H1 (cell line): ENCODE data around the gene MTARC2. TPM values are rescaled to one million over a fixed set of nuclear protein-coding genes. Genes with fewer than 3 reads are reported as not detected.

Experiments used
- ATF3 ChIP-seq: IDR thresholded peaks from 2 replicates; pipeline ENCODE4 v1.6.1; 2011; ENCODE audit warnings: low read depth, mild to moderate bottlenecking, low read length; ENCODE audit not compliant: insufficient read depth
- BCL11A ChIP-seq, 2 experiments: IDR thresholded peaks; one replicate each; pipeline ENCODE4 v1.6.1; 2011; ENCODE audit warnings: low read depth in 2 of 2, low read length in 2 of 2, mild to moderate bottlenecking in 2 of 2
- CREB1 ChIP-seq: IDR thresholded peaks from 2 replicates; pipeline ENCODE4 v1.6.1; 2012; ENCODE audit warnings: inconsistent platforms
- TAF1 ChIP-seq: IDR thresholded peaks from 2 replicates; pipeline ENCODE4 v1.6.1; 2011; ENCODE audit warnings: mild to moderate bottlenecking, low read depth, low read length
- polyA plus RNA-seq, 7 experiments: library from polyadenylated mRNA; depleted of rRNA in 3 of 7; stranded (reverse) in 5 of 7; unstranded in 2 of 7; fragments of >200 nt in 5 of 7; fragments of 200-250 nt in 2 of 7; gene quantifications; 1 replicate in 5 of 7; 2 replicates in 1 of 7; 4 replicates in 1 of 7; pipeline versions ENCODE4 v1.2.1 to v1.2.3, GENCODE V29; 2011 to 2013; ENCODE audit warnings: missing spikeins in 2 of 7, mixed read lengths in 2 of 7
- total RNA-seq: library from RNA; stranded (reverse); fragmentation: NEBNext Ultra II Directional; extraction: Animal tissue kit (Norgen Biotek cat#: 25700); gene quantifications from 2 replicates; pipeline ENCODE4 v1.2.1, GENCODE V29; 2021

Gene MTARC2
- total and polyA plus RNA-seq, 2 of the 8 experiments (the other 6 are each of a cell fraction or from before 2014, with no cell fraction given): 7.2 to 7.9 TPM

GRCh38 chr1:220797044-220797443 is 48.9 kb downstream of the MTARC2 start (continued):
- TF ChIP-seq ATF3 (no peak), TAF1 (no peak), BCL11A (IDR thresholded peaks at IDR 0.05; ENCODE audit: low read depth in 2 of 2, low read length in 2 of 2) (no peak), CREB1 (no peak)
